Osteocyte (in vitro differentiated cells): ENCODE measurements around the gene PFKM. TPM values are rescaled to one million over a fixed set of nuclear protein-coding genes. Genes with fewer than 3 reads are reported as not detected.
"Not testable (repeated sequence)": the region's sequence is repeated elsewhere in the genome, so short reads cannot be mapped to it uniquely, and the experiment has no call there.

Source experiments
- DNase-seq: peaks from one replicate; pipeline ENCODE4 v3.0.0; 2021; ENCODE audit warnings: mixed read lengths; ENCODE audit not compliant: unreplicated experiment; ENCODE audit errors: extremely low spot score
- H3K27ac Mint-ChIP-seq: one replicate; pipeline ENCODE4 v1.8.0; 2021; ENCODE audit warnings: mild to moderate bottlenecking, mixed read lengths; ENCODE audit not compliant: unreplicated experiment
- H3K27me3 Mint-ChIP-seq: one replicate; pipeline ENCODE4 v1.8.0; 2021; ENCODE audit warnings: mixed read lengths; ENCODE audit not compliant: unreplicated experiment
- H3K36me3 Mint-ChIP-seq: one replicate; pipeline ENCODE4 v1.8.0; 2021; ENCODE audit warnings: mixed read lengths; ENCODE audit not compliant: unreplicated experiment
- H3K4me1 Mint-ChIP-seq: one replicate; pipeline ENCODE4 v1.8.0; 2021; ENCODE audit warnings: mixed read lengths; ENCODE audit not compliant: unreplicated experiment
- H3K4me3 Mint-ChIP-seq: one replicate; pipeline ENCODE4 v1.8.0; 2021; ENCODE audit warnings: mild to moderate bottlenecking, moderate library complexity, mixed read lengths; ENCODE audit not compliant: unreplicated experiment
- H3K9me3 Mint-ChIP-seq: one replicate; pipeline ENCODE4 v1.8.0; 2021; ENCODE audit warnings: mixed read lengths; ENCODE audit not compliant: unreplicated experiment
- total RNA-seq: library from RNA; stranded (reverse); gene quantifications from 2 replicates; pipeline ENCODE4 v1.2.1, GENCODE V29; 2021
- TF ChIP-seq, protein P1 (sequence below): fragments of 200-600 bp; sonication (generic); IDR thresholded peaks from 2 replicates; pipeline ENCODE4 v1.5.0; 2021; ENCODE audit warnings: antibody characterized with exemption, mild to moderate bottlenecking, moderate library complexity

The PFKM gene
- total RNA-seq, 1 donor from 2014 or later = 78.0 TPM

DNA sequence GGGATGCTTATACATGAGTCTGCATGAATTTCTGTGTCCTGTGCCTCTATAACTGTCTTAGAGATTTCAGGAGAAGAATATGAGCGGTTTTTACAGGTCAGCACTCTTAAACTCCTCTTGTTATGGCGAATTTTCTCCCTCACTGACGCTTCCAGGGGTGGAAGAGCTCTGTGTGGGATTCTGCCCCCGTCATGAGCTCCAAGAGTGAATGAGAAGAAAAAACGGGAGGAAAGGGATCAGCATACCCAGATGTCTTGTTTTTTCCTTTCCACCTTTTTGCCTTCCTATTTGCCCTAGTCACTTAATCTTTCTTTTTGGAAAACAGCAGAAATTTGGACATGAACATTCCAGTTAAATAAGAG lies 651 bp downstream of the PFKM start:
- Mint-ChIP-seq H3K4me1 (peaks cover 24% of the 10 kb centered on the region), H3K27me3 (peaks cover 14% of the 10 kb centered on the region), H3K27ac (peak overlapping the region; percentile 91), H3K4me3 (peak overlapping the region; percentile 99), H3K36me3 (peaks cover 15% of the 10 kb centered on the region), H3K9me3 (no peaks in the 10 kb centered on the region)
- TF ChIP-seq, protein P1, sequence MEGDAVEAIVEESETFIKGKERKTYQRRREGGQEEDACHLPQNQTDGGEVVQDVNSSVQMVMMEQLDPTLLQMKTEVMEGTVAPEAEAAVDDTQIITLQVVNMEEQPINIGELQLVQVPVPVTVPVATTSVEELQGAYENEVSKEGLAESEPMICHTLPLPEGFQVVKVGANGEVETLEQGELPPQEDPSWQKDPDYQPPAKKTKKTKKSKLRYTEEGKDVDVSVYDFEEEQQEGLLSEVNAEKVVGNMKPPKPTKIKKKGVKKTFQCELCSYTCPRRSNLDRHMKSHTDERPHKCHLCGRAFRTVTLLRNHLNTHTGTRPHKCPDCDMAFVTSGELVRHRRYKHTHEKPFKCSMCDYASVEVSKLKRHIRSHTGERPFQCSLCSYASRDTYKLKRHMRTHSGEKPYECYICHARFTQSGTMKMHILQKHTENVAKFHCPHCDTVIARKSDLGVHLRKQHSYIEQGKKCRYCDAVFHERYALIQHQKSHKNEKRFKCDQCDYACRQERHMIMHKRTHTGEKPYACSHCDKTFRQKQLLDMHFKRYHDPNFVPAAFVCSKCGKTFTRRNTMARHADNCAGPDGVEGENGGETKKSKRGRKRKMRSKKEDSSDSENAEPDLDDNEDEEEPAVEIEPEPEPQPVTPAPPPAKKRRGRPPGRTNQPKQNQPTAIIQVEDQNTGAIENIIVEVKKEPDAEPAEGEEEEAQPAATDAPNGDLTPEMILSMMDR = no peak
- no peak for DNase-seq

GRCh38 chr12:48121522-48121921 lies 2.4 kb downstream of the PFKM start:
- Mint-ChIP-seq H3K27ac (no peak overlapping the region), H3K4me1 (peaks cover 24% of the 10 kb centered on the region), H3K4me3 (no peak overlapping the region), H3K27me3 (peaks cover 8% of the 10 kb centered on the region), H3K9me3 (no peaks in the 10 kb centered on the region), H3K36me3 (peaks cover 22% of the 10 kb centered on the region)
- DNase-seq = no peak
- TF ChIP-seq, protein P1 = no peak

DNA sequence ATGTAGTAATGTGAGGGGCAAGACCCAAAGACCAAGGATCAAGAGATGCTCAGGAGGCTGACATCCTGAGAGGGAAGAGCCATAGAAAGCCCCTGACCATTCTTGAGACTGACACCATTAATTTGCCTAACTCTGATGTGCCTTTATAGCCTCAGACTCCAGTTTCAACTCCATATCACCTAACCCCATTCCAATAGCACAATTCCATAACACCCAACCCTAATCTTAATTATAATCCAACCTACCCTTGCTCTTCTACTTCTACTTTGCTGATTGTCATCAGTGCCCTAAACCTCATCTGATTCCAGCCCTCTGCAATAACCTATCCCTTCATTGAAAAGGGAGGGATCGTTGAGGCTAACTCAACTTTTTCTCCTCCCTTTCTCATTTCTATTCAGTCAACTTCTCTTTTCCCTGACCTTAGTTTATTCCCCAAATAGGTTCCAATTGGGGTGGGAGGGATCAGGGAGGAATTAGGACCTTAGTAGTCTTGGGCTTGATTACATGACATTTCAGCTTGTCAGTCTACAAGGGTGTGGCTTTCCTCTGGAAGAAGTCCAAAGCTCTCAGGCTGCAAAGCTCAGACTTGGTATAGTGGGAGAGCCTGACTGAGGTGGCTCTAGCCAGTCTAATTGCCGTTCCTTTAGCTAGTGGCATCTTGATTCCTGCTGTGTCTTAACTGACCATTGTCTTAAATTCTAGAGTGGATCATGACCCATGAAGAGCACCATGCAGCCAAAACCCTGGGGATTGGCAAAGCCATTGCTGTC lies 3.1 kb downstream of the PFKM start:
- no peak for DNase-seq
- no peaks in the 10 kb centered on the region for H3K9me3 Mint-ChIP-seq
- no peak overlapping the region for H3K4me3 Mint-ChIP-seq
- H3K27ac Mint-ChIP-seq = no peak overlapping the region
- TF ChIP-seq, protein P1 = no peak
- H3K4me1 Mint-ChIP-seq = peaks cover 24% of the 10 kb centered on the region
- H3K27me3 Mint-ChIP-seq = peaks cover 3% of the 10 kb centered on the region
- H3K36me3 Mint-ChIP-seq = peaks cover 24% of the 10 kb centered on the region

GRCh38 chr12:48123169-48123568 lies 4.0 kb downstream of the PFKM start:
- no peak for DNase-seq
- Mint-ChIP-seq H3K36me3 (peaks cover 30% of the 10 kb centered on the region), H3K27ac (no peak overlapping the region), H3K9me3 (no peaks in the 10 kb centered on the region), H3K4me1 (peaks cover 24% of the 10 kb centered on the region), H3K27me3 (no peaks in the 10 kb centered on the region), H3K4me3 (no peak overlapping the region)
- TF ChIP-seq, protein P1 = no peak

GRCh38 chr12:48125542-48125941 lies 6.4 kb downstream of the PFKM start:
- not testable (repeated sequence) for H3K9me3 Mint-ChIP-seq, H3K4me1 Mint-ChIP-seq, H3K27me3 Mint-ChIP-seq, H3K27ac Mint-ChIP-seq, H3K4me3 Mint-ChIP-seq, DNase-seq
- H3K36me3 Mint-ChIP-seq = peaks cover 43% of the 10 kb centered on the region
